Measurements from ENCODE around the gene LYRM4. TPM values are rescaled to one million over a fixed set of nuclear protein-coding genes. Genes with fewer than 3 reads are reported as not detected.

Gene LYRM4
- total and polyA plus RNA-seq, 9 of the 15 experiments (the other 6 are each of a cell fraction or from before 2014, with no cell fraction given): 24.2 to 69.4 (median 41.8) TPM

DNA sequence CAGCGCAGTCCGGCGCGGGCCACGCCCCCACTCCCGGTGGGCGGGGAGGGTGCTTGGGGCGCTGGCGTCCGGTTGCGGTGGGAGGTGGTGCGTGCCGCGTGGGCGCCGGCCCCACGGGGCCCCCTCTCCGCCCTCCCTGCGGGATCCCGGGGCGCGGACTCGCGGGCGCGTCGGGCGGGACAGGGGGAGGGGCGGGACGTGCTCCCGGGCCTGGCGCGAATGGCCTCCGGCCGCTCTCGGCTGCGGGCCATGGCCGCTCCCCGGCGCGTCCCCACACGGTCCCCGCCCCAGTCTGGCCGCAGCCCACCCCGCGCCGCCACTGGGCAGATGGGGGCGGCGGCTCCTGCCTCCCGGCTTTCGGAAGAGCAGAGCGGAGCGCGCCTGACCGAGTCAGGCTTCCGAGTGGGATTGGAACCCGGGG lies 176.4 kb downstream of the LYRM4 start (continued):
- no peak for TF ChIP-seq E2F8 (IDR thresholded peaks at IDR 0.05; ENCODE audit: low read depth, partially characterized antibody)
- TF ChIP-seq SRF (CRISPR knock-in tag; IDR thresholded peaks at IDR 0.05): no peak
- TF ChIP-seq GATAD2B (IDR thresholded peaks at IDR 0.05; ENCODE audit: borderline replicate concordance): peak; percentile 69; the same call in 1 of the 2 replicates
- TF ChIP-seq, protein P1, sequence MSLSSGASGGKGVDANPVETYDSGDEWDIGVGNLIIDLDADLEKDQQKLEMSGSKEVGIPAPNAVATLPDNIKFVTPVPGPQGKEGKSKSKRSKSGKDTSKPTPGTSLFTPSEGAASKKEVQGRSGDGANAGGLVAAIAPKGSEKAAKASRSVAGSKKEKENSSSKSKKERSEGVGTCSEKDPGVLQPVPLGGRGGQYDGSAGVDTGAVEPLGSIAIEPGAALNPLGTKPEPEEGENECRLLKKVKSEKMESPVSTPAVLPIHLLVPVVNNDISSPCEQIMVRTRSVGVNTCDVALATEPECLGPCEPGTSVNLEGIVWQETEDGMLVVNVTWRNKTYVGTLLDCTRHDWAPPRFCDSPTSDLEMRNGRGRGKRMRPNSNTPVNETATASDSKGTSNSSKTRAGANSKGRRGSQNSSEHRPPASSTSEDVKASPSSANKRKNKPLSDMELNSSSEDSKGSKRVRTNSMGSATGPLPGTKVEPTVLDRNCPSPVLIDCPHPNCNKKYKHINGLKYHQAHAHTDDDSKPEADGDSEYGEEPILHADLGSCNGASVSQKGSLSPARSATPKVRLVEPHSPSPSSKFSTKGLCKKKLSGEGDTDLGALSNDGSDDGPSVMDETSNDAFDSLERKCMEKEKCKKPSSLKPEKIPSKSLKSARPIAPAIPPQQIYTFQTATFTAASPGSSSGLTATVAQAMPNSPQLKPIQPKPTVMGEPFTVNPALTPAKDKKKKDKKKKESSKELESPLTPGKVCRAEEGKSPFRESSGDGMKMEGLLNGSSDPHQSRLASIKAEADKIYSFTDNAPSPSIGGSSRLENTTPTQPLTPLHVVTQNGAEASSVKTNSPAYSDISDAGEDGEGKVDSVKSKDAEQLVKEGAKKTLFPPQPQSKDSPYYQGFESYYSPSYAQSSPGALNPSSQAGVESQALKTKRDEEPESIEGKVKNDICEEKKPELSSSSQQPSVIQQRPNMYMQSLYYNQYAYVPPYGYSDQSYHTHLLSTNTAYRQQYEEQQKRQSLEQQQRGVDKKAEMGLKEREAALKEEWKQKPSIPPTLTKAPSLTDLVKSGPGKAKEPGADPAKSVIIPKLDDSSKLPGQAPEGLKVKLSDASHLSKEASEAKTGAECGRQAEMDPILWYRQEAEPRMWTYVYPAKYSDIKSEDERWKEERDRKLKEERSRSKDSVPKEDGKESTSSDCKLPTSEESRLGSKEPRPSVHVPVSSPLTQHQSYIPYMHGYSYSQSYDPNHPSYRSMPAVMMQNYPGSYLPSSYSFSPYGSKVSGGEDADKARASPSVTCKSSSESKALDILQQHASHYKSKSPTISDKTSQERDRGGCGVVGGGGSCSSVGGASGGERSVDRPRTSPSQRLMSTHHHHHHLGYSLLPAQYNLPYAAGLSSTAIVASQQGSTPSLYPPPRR (CRISPR knock-in tag; IDR thresholded peaks at IDR 0.05; ENCODE audit: borderline replicate concordance): no peak
- no peak for TF ChIP-seq STAT5A (IDR thresholded peaks at IDR 0.05; ENCODE audit: borderline replicate concordance, low read length)
- no peak for TF ChIP-seq SLC30A9 (CRISPR knock-in tag; IDR thresholded peaks at IDR 0.05)
- no peak for TF ChIP-seq TCF15 (CRISPR knock-in tag; IDR thresholded peaks at IDR 0.05)
- no peak for TF ChIP-seq TRIM28 (IDR thresholded peaks at IDR 0.05)
- TF ChIP-seq SMARCB1 (IDR thresholded peaks at IDR 0.05; ENCODE audit: insufficient read length, low read depth): no peak
- TF ChIP-seq CCNT2 (IDR thresholded peaks at IDR 0.05; ENCODE audit: borderline replicate concordance, extremely low read depth, insufficient read length, low read depth, low read length): peak; percentile 48
- no peak for TF ChIP-seq BRD9 (IDR thresholded peaks at IDR 0.05; ENCODE audit: low read depth, partially characterized antibody)
- TF ChIP-seq, protein P2, sequence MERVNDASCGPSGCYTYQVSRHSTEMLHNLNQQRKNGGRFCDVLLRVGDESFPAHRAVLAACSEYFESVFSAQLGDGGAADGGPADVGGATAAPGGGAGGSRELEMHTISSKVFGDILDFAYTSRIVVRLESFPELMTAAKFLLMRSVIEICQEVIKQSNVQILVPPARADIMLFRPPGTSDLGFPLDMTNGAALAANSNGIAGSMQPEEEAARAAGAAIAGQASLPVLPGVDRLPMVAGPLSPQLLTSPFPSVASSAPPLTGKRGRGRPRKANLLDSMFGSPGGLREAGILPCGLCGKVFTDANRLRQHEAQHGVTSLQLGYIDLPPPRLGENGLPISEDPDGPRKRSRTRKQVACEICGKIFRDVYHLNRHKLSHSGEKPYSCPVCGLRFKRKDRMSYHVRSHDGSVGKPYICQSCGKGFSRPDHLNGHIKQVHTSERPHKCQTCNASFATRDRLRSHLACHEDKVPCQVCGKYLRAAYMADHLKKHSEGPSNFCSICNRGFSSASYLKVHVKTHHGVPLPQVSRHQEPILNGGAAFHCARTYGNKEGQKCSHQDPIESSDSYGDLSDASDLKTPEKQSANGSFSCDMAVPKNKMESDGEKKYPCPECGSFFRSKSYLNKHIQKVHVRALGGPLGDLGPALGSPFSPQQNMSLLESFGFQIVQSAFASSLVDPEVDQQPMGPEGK (CRISPR knock-in tag; IDR thresholded peaks at IDR 0.05; ENCODE audit: borderline replicate concordance): no peak
- no peak for TF ChIP-seq STAG1 (CRISPR knock-in tag; IDR thresholded peaks at IDR 0.05; ENCODE audit: borderline replicate concordance)

All from K562 (cell line).